CD14-positive monocyte (primary cell): ENCODE results near the gene CTDSPL2. TPM values are rescaled to one million over a fixed set of nuclear protein-coding genes. Genes with fewer than 3 reads are reported as not detected.
A peak's percentile ranks its signal among the peaks of the same experiment; 100 is the strongest.

Experiments used
- DNase-seq, 3 donors: peaks; one replicate each; pipeline ENCODE4 v3.0.0-alpha.2; 2011 to 2022
- H2AFZ ChIP-seq: 2 replicates; pipeline ENCODE4 v1.6.0; 2012; ENCODE audit warnings: mild to moderate bottlenecking, low read depth, low read length, inconsistent platforms; ENCODE audit not compliant: insufficient read depth, poor library complexity, severe bottlenecking
- H3K27ac ChIP-seq, 2 donors: 1 replicate in 1 of 2; 2 replicates in 1 of 2; pipeline ENCODE4 v1.5.1; 2012 to 2013; ENCODE audit warnings: low read length in 2 of 2, control low read depth in 1 of 2, inconsistent platforms in 1 of 2, low read depth in 1 of 2, mild to moderate bottlenecking in 1 of 2
- H3K27me3 ChIP-seq, 2 donors: one replicate each; pipeline versions ENCODE4 v1.6.0 to v1.6.1; 2011 to 2013; ENCODE audit warnings: low read length in 2 of 2; ENCODE audit not compliant: control insufficient read depth in 2 of 2, insufficient read depth in 2 of 2
- H3K36me3 ChIP-seq, 2 donors: replicated peaks in 1 of 2; 1 replicate in 1 of 2; 2 replicates in 1 of 2; pipeline versions ENCODE4 v1.5.1 to v1.6.1; 2012 to 2013; ENCODE audit warnings: low read length in 2 of 2, control low read depth in 1 of 2, inconsistent platforms in 1 of 2, mild to moderate bottlenecking in 1 of 2; ENCODE audit not compliant: insufficient read depth in 2 of 2, control insufficient read depth in 1 of 2
- H3K4me1 ChIP-seq, 2 donors: 1 replicate in 1 of 2; 2 replicates in 1 of 2; pipeline versions ENCODE4 v1.5.1 to v1.6.1; 2012 to 2013; ENCODE audit warnings: low read length in 2 of 2, control low read depth in 1 of 2, inconsistent platforms in 1 of 2, mild to moderate bottlenecking in 1 of 2, moderate library complexity in 1 of 2; ENCODE audit not compliant: insufficient read depth in 2 of 2, control insufficient read depth in 1 of 2
- H3K4me2 ChIP-seq: replicated peaks from 2 replicates; pipeline ENCODE3; 2012; ENCODE audit warnings: low read length, moderate library complexity, mild to moderate bottlenecking; ENCODE audit not compliant: poor library complexity, severe bottlenecking; ENCODE audit errors: extremely low read depth
- H3K4me3 ChIP-seq, 3 experiments: fragments of 200-600 bp in 1 of 3; sonication (generic) in 1 of 3; replicated peaks in 1 of 3; 1 replicate in 2 of 3; 2 replicates in 1 of 3; pipeline ENCODE4 v1.5.1; 2011 to 2013; ENCODE audit warnings: low read length in 3 of 3, mild to moderate bottlenecking in 3 of 3, control low read depth in 2 of 3, low read depth in 2 of 3, inconsistent platforms in 1 of 3, moderate library complexity in 1 of 3
- H3K79me2 ChIP-seq: 2 replicates; pipeline ENCODE4 v1.6.0; 2012; ENCODE audit warnings: mild to moderate bottlenecking, control low read depth, inconsistent platforms, low read length, moderate library complexity; ENCODE audit not compliant: insufficient read depth
- H3K9ac ChIP-seq: 2 replicates; pipeline ENCODE4 v1.6.0; 2017; ENCODE audit warnings: low read length, mild to moderate bottlenecking; ENCODE audit not compliant: insufficient read depth, poor library complexity, severe bottlenecking
- H3K9me3 ChIP-seq, 2 donors: replicated peaks in 1 of 2; 1 replicate in 1 of 2; 2 replicates in 1 of 2; pipeline versions ENCODE4 v1.5.1 to v1.6.1; 2012 to 2013; ENCODE audit warnings: low read length in 2 of 2, control low read depth in 1 of 2; ENCODE audit not compliant: control insufficient read depth in 1 of 2, insufficient read depth in 1 of 2
- H4K20me1 ChIP-seq: 2 replicates; pipeline ENCODE4 v1.6.0; 2012; ENCODE audit warnings: mild to moderate bottlenecking, low read length, control low read depth, moderate library complexity; ENCODE audit not compliant: insufficient read depth
- H3K27ac Mint-ChIP-seq, 7 donors: one replicate each; pipeline ENCODE4 v1.8.0; 2020; ENCODE audit warnings: mild to moderate bottlenecking in 7 of 7, mixed read lengths in 7 of 7, moderate library complexity in 6 of 7, inconsistent platforms in 2 of 7
- H3K27me3 Mint-ChIP-seq, 3 donors: one replicate each; pipeline ENCODE4 v1.8.0; 2021 to 2022; ENCODE audit warnings: low read depth in 3 of 3, mild to moderate bottlenecking in 3 of 3, mixed read lengths in 3 of 3, moderate library complexity in 3 of 3, inconsistent platforms in 1 of 3
- H3K36me3 Mint-ChIP-seq, 2 donors: one replicate each; pipeline ENCODE4 v1.8.0; 2020; ENCODE audit warnings: mixed read lengths in 2 of 2, inconsistent platforms in 1 of 2, mild to moderate bottlenecking in 1 of 2
- H3K4me1 Mint-ChIP-seq: one replicate; pipeline ENCODE4 v1.8.0; 2020; ENCODE audit warnings: mild to moderate bottlenecking, mixed read lengths
- H3K4me3 Mint-ChIP-seq, 2 donors: one replicate each; pipeline ENCODE4 v1.8.0; 2020; ENCODE audit warnings: mild to moderate bottlenecking in 2 of 2, mixed read lengths in 2 of 2, moderate library complexity in 1 of 2
- H3K9me3 Mint-ChIP-seq, 7 donors: one replicate each; pipeline ENCODE4 v1.8.0; 2020 to 2022; ENCODE audit warnings: mixed read lengths in 7 of 7, mild to moderate bottlenecking in 6 of 7, moderate library complexity in 6 of 7, inconsistent platforms in 2 of 7
- WGBS: methylation state at CpG from one replicate; pipeline ENCODE4 v1.1.5; 2013; ENCODE audit warnings: missing lambda C conversion rate; ENCODE audit not compliant: insufficient coverage; 5-methylcytosine and 5-hydroxymethylcytosine counted together
- intact Hi-C, 2 donors: fragments of 100-400 bp; cut with micrococcal nuclease; formaldehyde crosslinking; loops; one replicate each; pipeline versions ENCODE4 v1.15.0 to v1.15.1; 2023
- polyA plus RNA-seq, 3 donors: library from polyadenylated mRNA; depleted of rRNA in 1 of 3; unstranded in 2 of 3; stranded (reverse) in 1 of 3; fragments of 300-500 nt in 2 of 3; fragments of >200 nt in 1 of 3; fragmentation: Illumina TruSeq in 2 of 3; gene quantifications; 1 replicate in 2 of 3; 2 replicates in 1 of 3; pipeline ENCODE4 v1.2.3, GENCODE V29; 2012 to 2021
- TF ChIP-seq, protein P1 (sequence below): fragments of 200-600 bp; IDR thresholded peaks from one replicate; pipeline ENCODE4 v1.8.0; 2022; ENCODE audit warnings: antibody characterized with exemption, mild to moderate bottlenecking

CTDSPL2 gene
- polyA plus RNA-seq, 3 donors: 18.1 to 31.4 (median 24.5) TPM

DNA sequence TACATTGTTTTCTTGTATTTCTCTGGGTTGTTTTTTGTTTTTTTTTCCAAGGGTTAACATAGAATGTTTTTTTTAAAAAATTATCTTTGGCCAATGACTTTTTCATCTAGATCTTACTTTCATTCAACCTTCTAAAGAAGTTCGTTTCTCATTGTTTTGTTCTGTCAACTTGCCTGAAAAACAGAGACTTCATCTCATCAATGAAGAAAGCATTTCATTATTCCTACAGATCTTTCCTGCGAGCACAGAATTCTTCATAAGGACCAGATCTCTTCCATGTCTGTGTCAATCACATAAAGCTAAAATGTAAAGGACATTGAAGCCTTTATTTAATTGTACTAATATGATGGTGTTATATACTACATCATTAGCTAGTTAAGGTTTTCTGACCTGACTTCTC, 99.8 kb downstream of the CTDSPL2 start:
- DNase-seq: no peak
- H3K9me3 ChIP-seq: no peaks in the 10 kb centered on the region
- peaks cover 38 to 45% of the 10 kb centered on the region in 2 donors for H3K36me3 Mint-ChIP-seq
- no peaks in the 10 kb centered on the region for H3K4me1 Mint-ChIP-seq
- no peak overlapping the region for H3K4me3 Mint-ChIP-seq
- H3K4me3 ChIP-seq: no peak overlapping the region
- intact Hi-C loops: no loop called here
- H3K4me2 ChIP-seq: no peak overlapping the region
- no peak overlapping the region for H3K27ac ChIP-seq
- TF ChIP-seq, protein P1, sequence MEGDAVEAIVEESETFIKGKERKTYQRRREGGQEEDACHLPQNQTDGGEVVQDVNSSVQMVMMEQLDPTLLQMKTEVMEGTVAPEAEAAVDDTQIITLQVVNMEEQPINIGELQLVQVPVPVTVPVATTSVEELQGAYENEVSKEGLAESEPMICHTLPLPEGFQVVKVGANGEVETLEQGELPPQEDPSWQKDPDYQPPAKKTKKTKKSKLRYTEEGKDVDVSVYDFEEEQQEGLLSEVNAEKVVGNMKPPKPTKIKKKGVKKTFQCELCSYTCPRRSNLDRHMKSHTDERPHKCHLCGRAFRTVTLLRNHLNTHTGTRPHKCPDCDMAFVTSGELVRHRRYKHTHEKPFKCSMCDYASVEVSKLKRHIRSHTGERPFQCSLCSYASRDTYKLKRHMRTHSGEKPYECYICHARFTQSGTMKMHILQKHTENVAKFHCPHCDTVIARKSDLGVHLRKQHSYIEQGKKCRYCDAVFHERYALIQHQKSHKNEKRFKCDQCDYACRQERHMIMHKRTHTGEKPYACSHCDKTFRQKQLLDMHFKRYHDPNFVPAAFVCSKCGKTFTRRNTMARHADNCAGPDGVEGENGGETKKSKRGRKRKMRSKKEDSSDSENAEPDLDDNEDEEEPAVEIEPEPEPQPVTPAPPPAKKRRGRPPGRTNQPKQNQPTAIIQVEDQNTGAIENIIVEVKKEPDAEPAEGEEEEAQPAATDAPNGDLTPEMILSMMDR: no peak
- no peak overlapping the region for H3K9ac ChIP-seq
- H3K9me3 Mint-ChIP-seq: peaks cover 0 to 3% (median 0%) of the 10 kb centered on the region in 7 donors
- 100% methylated on average over 1 of the region's 2 CpGs for WGBS
- H3K4me1 ChIP-seq: no peaks in the 10 kb centered on the region
- H3K27ac Mint-ChIP-seq: no peak overlapping the region
- H3K27me3 Mint-ChIP-seq: peaks cover 0 to 4% (median 0%) of the 10 kb centered on the region in 3 donors
- H3K36me3 ChIP-seq: peaks cover 34 to 55% of the 10 kb centered on the region in 2 donors
- H4K20me1 ChIP-seq: no peaks in the 10 kb centered on the region
- no peak overlapping the region for H2AFZ ChIP-seq
- no peaks in the 10 kb centered on the region for H3K27me3 ChIP-seq
- no peaks in the 10 kb centered on the region for H3K79me2 ChIP-seq

DNA sequence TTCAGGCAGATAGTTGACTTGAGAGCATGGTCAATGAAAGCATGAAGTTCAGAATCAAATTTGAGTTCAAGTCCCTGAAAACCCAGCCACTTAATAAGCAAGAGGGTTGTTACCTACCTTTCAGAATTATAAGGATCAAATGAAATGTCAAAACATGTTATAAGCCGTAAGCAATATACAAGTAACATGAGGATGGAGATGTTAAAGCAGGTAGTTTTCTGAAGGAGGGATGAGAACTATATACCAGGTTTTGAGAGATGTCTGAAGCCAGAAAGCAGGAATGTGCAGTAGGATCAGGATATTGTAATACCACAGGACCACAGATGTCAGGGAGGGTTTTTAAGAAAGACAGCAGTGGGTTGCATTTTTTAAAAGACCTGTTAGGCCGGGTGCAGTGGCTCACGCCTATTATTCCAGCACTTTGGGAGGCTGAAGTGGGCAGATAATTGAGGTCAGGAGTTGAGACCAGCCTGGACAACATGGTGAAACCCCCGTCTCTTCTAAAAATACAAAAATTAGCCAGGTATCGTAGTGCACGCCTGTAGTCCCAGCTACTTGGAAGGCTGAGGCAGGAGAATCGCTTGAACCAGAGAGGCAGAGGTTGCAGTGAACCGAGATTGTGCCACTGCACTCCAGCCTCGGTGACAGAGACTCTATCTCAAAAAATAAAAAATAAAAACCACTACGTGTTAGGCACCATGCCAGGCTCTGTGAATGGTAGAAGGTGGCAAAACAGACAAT, 102.6 kb downstream of the CTDSPL2 start:
- H3K4me3 Mint-ChIP-seq: no peak overlapping the region
- WGBS: 93% methylated on average over 3 of the region's 10 CpGs

More for the DNA sequence above, 102.6 kb downstream of the CTDSPL2 start:
- TF ChIP-seq, protein P1: no peak
- Histone ChIP-seq H3K36me3 (peaks cover 17 to 27% of the 10 kb centered on the region in 2 donors), H3K4me3 (no peak overlapping the region), H3K27ac (no peak overlapping the region), H3K9ac (no peak overlapping the region), H3K9me3 (no peaks in the 10 kb centered on the region), H3K4me2 (no peak overlapping the region), H3K79me2 (no peaks in the 10 kb centered on the region), H2AFZ (no peak overlapping the region), H3K27me3 (no peaks in the 10 kb centered on the region), H3K4me1 (no peaks in the 10 kb centered on the region), H4K20me1 (no peaks in the 10 kb centered on the region)
- DNase-seq: no peak
- Mint-ChIP-seq H3K9me3 (peaks cover 0 to 3% (median 0%) of the 10 kb centered on the region in 7 donors), H3K27ac (peak overlapping the region in 1 of 7 donors; percentile 20), H3K27me3 (peaks cover 0 to 2% (median 0%) of the 10 kb centered on the region in 3 donors), H3K36me3 (peaks cover 15 to 23% of the 10 kb centered on the region in 2 donors), H3K4me1 (no peaks in the 10 kb centered on the region)
- intact Hi-C loops: loop anchor here in 1 of 2 donors (10.0 kb wide), 1 partner anchor 245 kb away; the partner anchor contains the start of gene GOLM2
